Measurements from ENCODE around the gene DMTF1. TPM values are rescaled to one million over a fixed set of nuclear protein-coding genes. Genes with fewer than 3 reads are reported as not detected.

The DMTF1 gene
- polyA plus RNA-seq, 1 experiment = 61.1 TPM

- TF ChIP-seq CTCF (IDR thresholded peaks at IDR 0.05; ENCODE audit: insufficient read depth, low read depth, low read length) = no peak
- H3K4me3 ChIP-seq (ENCODE audit: low read depth, low read length) = no peak overlapping the region
- ChIA-PET CTCF (interaction anchor here (1.5 kb wide), 1 partner anchor 27 kb away, joined by 3 read pairs; no protein-coding TSS in a partner anchor), POLR2A (no interaction called here)
- no peaks in the 10 kb centered on the region for H3K27me3 ChIP-seq (ENCODE audit: control insufficient read depth, insufficient read depth, low read length)
- DNase-seq (ENCODE audit: low read depth) = no peak
- no peaks in the 10 kb centered on the region; the same call in 1 of the 2 replicates for H3K36me3 ChIP-seq (ENCODE audit: control insufficient read depth, insufficient read depth, low read length)
Observed at GRCh38 chr7:87209295-87209924, 57.2 kb downstream of the DMTF1 start.

DNA sequence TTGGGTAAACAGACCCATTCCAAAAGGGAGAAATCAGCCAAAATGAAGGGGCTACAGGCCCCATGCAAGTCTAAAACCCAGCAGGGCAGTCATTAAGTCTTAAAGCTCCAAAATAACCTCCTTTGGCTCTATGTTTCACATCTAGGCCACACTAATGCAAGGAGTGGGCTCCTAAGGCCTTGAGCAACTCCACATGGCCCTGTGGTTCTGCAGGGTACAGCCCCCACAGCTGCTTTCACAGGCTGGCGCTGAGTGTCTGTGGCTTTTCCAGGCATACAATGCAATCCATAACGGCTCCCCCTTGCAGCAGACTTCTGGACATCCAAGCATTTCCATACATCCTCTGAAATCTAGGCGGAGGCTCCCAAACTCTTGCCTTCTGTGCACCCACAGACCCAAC lies 58.3 kb downstream of the DMTF1 start:
- ChIA-PET POLR2A (interaction anchor here (0.7 kb wide), 1 partner anchor 10 kb away, joined by 4 read pairs; no protein-coding TSS in a partner anchor), CTCF (interaction anchor here (2.7 kb wide), 1 partner anchor 8 kb away, joined by 11 read pairs; no protein-coding TSS in a partner anchor)
- DNase-seq (ENCODE audit: low read depth) = no peak
- Histone ChIP-seq H3K36me3 (ENCODE audit: control insufficient read depth, insufficient read depth, low read length) (no peaks in the 10 kb centered on the region; the same call in 1 of the 2 replicates), H3K4me3 (ENCODE audit: low read depth, low read length) (no peak overlapping the region), H3K27me3 (ENCODE audit: control insufficient read depth, insufficient read depth, low read length) (no peaks in the 10 kb centered on the region)
- TF ChIP-seq CTCF (IDR thresholded peaks at IDR 0.05; ENCODE audit: insufficient read depth, low read depth, low read length) = no peak

- Histone ChIP-seq H3K4me3 (ENCODE audit: low read depth, low read length) (no peak overlapping the region), H3K27me3 (ENCODE audit: control insufficient read depth, insufficient read depth, low read length) (no peaks in the 10 kb centered on the region), H3K36me3 (ENCODE audit: control insufficient read depth, insufficient read depth, low read length) (no peaks in the 10 kb centered on the region; the same call in none of the 2 replicates)
- CTCF ChIA-PET = interaction anchor here (0.9 to 2.7 kb wide), 2 partner anchors 9 to 10 kb away, joined by 3 to 11 read pairs; no protein-coding TSS in a partner anchor
- no peak for DNase-seq (ENCODE audit: low read depth)
- POLR2A ChIA-PET = no interaction called here
- no peak for TF ChIP-seq CTCF (IDR thresholded peaks at IDR 0.05; ENCODE audit: insufficient read depth, low read depth, low read length)
Observed at GRCh38 chr7:87212498-87212897, 60.2 kb downstream of the DMTF1 start.

DNA sequence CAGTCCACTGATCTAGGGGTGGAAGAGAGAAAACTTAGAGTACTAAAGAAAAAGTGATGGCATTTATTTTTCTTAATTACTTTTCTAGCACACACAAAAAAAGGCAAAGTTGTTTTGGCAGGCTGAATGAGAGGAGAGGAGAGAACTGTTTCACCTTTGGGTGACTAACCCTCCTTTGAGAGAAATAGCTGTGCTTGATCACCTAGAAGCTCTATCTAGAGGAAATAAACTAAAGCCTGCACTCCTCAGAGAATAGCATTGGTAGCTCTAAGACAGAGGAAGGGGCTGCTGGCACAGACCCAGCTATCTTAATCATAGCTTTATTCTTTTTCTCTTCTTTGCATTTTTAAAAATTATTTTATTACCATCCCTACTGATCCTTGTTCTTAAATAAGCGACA lies 61.0 kb downstream of the DMTF1 start:
- H3K27me3 ChIP-seq (ENCODE audit: control insufficient read depth, insufficient read depth, low read length) = no peaks in the 10 kb centered on the region
- CTCF ChIA-PET = interaction anchor here (2.7 kb wide), 1 partner anchor 11 kb away, joined by 11 read pairs; no protein-coding TSS in a partner anchor
- TF ChIP-seq CTCF (IDR thresholded peaks at IDR 0.05; ENCODE audit: insufficient read depth, low read depth, low read length) = no peak
- no peak for DNase-seq (ENCODE audit: low read depth)
- no peak overlapping the region for H3K4me3 ChIP-seq (ENCODE audit: low read depth, low read length)
- POLR2A ChIA-PET = no interaction called here
- H3K36me3 ChIP-seq (ENCODE audit: control insufficient read depth, insufficient read depth, low read length) = no peaks in the 10 kb centered on the region; the same call in none of the 2 replicates

- CTCF ChIA-PET = interaction anchor here (0.6 kb wide), 1 partner anchor 58 kb away, joined by 3 read pairs; no protein-coding TSS in a partner anchor
- H3K36me3 ChIP-seq (ENCODE audit: control insufficient read depth, insufficient read depth, low read length) = no peaks in the 10 kb centered on the region; the same call in none of the 2 replicates
- no peak for DNase-seq (ENCODE audit: low read depth)
- POLR2A ChIA-PET = no interaction called here
- TF ChIP-seq CTCF (IDR thresholded peaks at IDR 0.05; ENCODE audit: insufficient read depth, low read depth, low read length) = no peak
- no peaks in the 10 kb centered on the region for H3K27me3 ChIP-seq (ENCODE audit: control insufficient read depth, insufficient read depth, low read length)
- no peak overlapping the region for H3K4me3 ChIP-seq (ENCODE audit: low read depth, low read length)
Observed at GRCh38 chr7:87213811-87214210, 61.6 kb downstream of the DMTF1 start.

Data from BJ (cell line).